BLaER1 (cell line): Measurements from ENCODE around the gene FPR1.
"Not testable (repeated sequence)": the region's sequence is repeated elsewhere in the genome, so short reads cannot be mapped to it uniquely, and the experiment has no call there.

Experiments used
- H3K27ac ChIP-seq: shearing (Covaris generic); formaldehyde crosslinking; 2 replicates; pipeline ENCODE4 v1.8.1; 2022
- H3K27me3 ChIP-seq: shearing (Covaris generic); formaldehyde crosslinking; 2 replicates; pipeline ENCODE4 v1.8.1; 2022
- H3K36me3 ChIP-seq: shearing (Covaris generic); formaldehyde crosslinking; 2 replicates; pipeline ENCODE4 v1.8.1; 2022
- H3K4me1 ChIP-seq: shearing (Covaris generic); formaldehyde crosslinking; 2 replicates; pipeline ENCODE4 v1.8.1; 2022
- H3K4me2 ChIP-seq: shearing (Covaris generic); formaldehyde crosslinking; 2 replicates; pipeline ENCODE4 v1.8.1; 2022
- H3K4me3 ChIP-seq: shearing (Covaris generic); formaldehyde crosslinking; 2 replicates; pipeline ENCODE4 v1.8.1; 2022
- H3K9ac ChIP-seq: shearing (Covaris generic); formaldehyde crosslinking; 2 replicates; pipeline ENCODE4 v1.8.1; 2022
- H3K9me3 ChIP-seq: shearing (Covaris generic); formaldehyde crosslinking; 2 replicates; pipeline ENCODE4 v1.8.1; 2022
- H4K20me1 ChIP-seq: shearing (Covaris generic); formaldehyde crosslinking; 2 replicates; pipeline ENCODE4 v1.8.1; 2022
- Cebpa-rat ChIP-seq: shearing (Covaris generic); IDR thresholded peaks from 2 replicates; pipeline ENCODE4 v1.8.1; 2022

FPR1 gene

DNA sequence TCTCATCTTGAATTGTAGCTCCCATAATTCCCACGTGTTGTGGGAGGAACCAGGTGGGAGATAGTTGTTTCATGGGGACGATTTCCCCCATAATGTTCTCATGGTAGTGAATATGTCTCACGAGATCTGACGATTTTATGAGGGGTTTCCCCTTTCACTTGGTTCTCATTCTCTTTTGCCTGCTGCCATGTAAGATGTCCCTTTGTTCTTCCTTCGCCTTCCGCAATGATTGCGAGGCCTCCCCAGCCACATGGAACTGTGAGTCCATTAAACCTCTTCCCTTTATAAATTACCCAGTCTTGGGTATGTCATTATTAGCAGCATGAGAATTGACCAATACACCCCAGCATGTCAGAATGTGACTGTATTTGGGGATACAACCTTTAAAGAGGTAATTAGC lies 3.9 kb upstream of the FPR1 start:
- Histone ChIP-seq H3K4me3 (no peak overlapping the region), H3K36me3 (no peaks in the 10 kb centered on the region), H3K27ac (no peak overlapping the region), H3K4me1 (peaks cover 10% of the 10 kb centered on the region), H3K9ac (no peak overlapping the region), H3K4me2 (no peak overlapping the region), H3K27me3 (no peaks in the 10 kb centered on the region), H3K9me3 (no peaks in the 10 kb centered on the region), H4K20me1 (no peaks in the 10 kb centered on the region)
- TF ChIP-seq Cebpa-rat = no peak

DNA sequence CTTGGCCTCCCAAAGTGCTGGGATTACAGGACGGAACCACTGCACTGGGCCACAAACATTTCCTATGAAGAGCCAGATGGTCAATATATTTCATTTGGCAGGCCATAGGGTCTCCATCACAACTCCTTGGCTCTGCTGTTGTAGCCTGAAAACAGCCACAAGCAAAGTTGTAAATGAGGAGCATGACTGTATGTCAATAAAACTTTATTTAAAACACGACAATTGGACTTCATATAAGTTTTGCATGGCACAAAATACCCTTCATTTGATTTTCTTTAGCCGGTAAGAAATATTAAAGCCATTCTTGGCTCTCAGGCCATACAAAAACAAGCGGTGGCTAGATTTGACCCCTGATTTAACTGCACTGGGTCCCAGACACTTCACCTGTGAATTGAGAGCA lies 3.1 kb upstream of the FPR1 start:
- Histone ChIP-seq H3K9ac (no peak overlapping the region), H3K36me3 (no peaks in the 10 kb centered on the region), H3K27ac (no peak overlapping the region), H3K4me1 (peaks cover 10% of the 10 kb centered on the region), H3K4me2 (no peak overlapping the region), H3K9me3 (no peaks in the 10 kb centered on the region), H3K27me3 (no peaks in the 10 kb centered on the region), H3K4me3 (no peak overlapping the region), H4K20me1 (no peaks in the 10 kb centered on the region)
- no peak for TF ChIP-seq Cebpa-rat

DNA sequence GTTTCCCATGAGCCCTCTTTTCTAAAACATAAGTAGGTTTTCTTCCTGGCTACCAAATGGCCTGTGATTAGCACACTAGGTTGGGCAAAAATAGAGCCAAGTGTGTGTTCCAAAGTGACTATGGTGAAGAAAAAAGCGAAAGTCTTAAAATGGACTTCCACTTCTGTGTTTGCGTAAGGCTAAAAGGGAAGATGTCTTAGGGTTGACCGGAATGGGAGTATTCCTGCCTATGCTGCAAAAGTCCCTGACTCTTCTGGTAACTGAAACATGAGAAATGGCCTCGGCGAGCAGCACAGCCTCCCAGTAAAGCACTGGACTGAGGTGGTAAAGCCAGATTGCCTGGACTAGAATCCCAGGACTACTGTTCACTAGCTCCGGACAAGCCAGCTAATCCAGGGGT lies 2.4 kb upstream of the FPR1 start:
- Histone ChIP-seq H3K4me1 (peaks cover 10% of the 10 kb centered on the region), H3K9ac (no peak overlapping the region), H3K9me3 (no peaks in the 10 kb centered on the region), H3K36me3 (no peaks in the 10 kb centered on the region), H4K20me1 (no peaks in the 10 kb centered on the region), H3K27me3 (no peaks in the 10 kb centered on the region), H3K4me3 (no peak overlapping the region), H3K27ac (no peak overlapping the region), H3K4me2 (no peak overlapping the region)
- no peak for TF ChIP-seq Cebpa-rat

DNA sequence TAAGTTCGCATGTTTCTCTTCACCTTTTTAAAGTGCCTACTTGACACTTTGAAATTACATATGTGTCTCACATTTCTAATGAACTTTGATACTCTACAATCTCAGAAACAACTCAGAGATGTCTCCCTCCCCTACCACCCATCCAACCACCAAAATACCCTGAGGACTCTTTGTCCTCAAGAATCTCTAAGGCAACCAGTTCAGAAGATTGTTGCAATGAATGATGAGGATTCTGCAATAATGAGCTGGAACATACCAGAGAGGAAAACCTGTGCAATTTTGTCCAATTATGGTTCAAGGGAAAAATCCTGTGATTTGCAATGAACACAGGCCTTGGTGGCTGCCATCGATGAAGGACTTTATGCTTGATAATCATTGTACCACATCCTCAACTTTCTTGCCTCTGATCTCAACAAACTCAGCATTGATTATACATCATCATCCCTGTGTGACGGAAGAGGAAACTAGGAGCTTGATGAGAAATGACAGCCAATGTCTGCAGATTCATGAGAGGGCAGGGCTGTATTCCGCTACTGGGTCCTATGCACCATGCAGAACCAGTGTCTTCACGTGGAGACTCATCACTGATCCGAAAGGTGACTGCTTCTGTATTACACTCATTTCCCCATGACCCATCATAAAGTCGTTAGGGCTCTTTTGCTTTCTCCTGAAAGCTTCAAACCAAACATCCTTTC lies 1.1 kb downstream of the FPR1 start:
- no peaks in the 10 kb centered on the region for H3K9me3 ChIP-seq
- no peak overlapping the region for H3K9ac ChIP-seq
- H3K27ac ChIP-seq = no peak overlapping the region
- peaks cover 10% of the 10 kb centered on the region for H3K4me1 ChIP-seq
- no peak overlapping the region for H3K4me3 ChIP-seq
- H3K27me3 ChIP-seq = no peaks in the 10 kb centered on the region
- TF ChIP-seq Cebpa-rat = no peak
- H3K36me3 ChIP-seq = no peaks in the 10 kb centered on the region
- no peaks in the 10 kb centered on the region for H4K20me1 ChIP-seq
- no peak overlapping the region for H3K4me2 ChIP-seq

DNA sequence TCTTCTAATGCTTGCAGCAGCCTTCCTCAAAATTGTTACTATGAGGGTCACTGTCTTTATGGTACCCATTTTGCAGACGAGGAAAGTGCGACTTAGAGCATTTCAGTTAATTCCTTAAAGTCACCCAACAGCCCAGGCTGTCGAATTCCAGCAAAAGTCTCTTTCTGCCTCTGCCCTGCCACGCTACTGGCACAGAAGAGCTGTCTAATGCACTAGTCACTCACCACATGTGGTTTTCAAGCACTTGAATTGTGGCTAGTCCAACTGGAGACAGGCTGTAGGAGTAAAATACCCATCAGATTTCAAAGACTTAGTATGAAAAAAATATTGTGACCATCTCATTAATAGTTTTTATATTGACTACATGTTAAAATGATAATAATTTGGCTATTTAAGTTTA lies 1.7 kb downstream of the FPR1 start:
- H3K4me1 ChIP-seq = peaks cover 10% of the 10 kb centered on the region
- H3K36me3 ChIP-seq = no peaks in the 10 kb centered on the region
- no peak overlapping the region for H3K27ac ChIP-seq
- H4K20me1 ChIP-seq = no peaks in the 10 kb centered on the region
- no peak overlapping the region for H3K4me2 ChIP-seq
- H3K9ac ChIP-seq = no peak overlapping the region
- TF ChIP-seq Cebpa-rat = no peak
- no peak overlapping the region for H3K4me3 ChIP-seq
- H3K27me3 ChIP-seq = no peaks in the 10 kb centered on the region
- no peaks in the 10 kb centered on the region for H3K9me3 ChIP-seq

DNA sequence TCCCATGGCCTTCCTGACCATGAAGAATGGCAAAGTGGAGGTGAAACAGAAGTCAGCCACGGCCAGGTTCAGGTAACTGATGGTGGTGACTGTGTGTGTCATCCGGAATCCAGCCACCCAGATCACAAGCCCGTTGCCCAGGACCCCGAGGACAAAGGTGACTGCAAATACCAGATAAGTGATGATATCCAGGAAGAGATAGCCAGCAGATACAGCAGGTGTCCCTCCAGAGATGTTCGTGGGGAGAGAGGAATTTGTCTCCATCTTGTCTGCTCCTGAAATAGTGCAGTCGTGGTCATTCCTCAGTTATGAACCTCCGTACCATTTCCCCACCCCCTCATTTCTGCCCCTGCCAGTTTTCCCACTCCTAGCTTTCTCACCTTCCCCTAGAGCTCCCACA lies 4.9 kb downstream of the FPR1 start:
- H3K4me1 ChIP-seq = peaks cover 13% of the 10 kb centered on the region
- no peaks in the 10 kb centered on the region for H3K36me3 ChIP-seq
- no peaks in the 10 kb centered on the region for H4K20me1 ChIP-seq
- no peaks in the 10 kb centered on the region for H3K9me3 ChIP-seq
- no peaks in the 10 kb centered on the region for H3K27me3 ChIP-seq
- no peak overlapping the region for H3K9ac ChIP-seq
- no peak overlapping the region for H3K4me2 ChIP-seq
- H3K27ac ChIP-seq = no peak overlapping the region
- H3K4me3 ChIP-seq = no peak overlapping the region
- no peak for TF ChIP-seq Cebpa-rat

DNA sequence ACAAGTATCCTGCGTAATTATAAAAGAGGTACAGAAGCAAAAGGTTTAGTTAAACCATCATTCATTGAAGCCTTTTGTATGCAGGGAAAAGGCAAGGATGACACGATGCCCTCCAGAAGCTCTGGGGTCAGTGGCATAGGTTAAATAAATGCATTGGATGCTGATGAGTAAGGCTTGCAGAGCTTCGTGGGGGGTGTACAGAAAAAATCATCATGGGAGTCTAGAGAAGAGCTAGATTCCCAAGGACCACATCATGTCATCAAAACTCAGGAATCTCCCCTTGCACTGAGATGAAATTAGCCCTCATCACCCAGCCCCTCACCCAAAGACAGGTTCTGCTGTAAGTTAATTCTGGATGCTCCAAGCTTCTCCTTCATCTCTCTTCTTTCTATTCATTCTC lies 8.3 kb downstream of the FPR1 start:
- H3K9ac ChIP-seq = no peak overlapping the region

DNA sequence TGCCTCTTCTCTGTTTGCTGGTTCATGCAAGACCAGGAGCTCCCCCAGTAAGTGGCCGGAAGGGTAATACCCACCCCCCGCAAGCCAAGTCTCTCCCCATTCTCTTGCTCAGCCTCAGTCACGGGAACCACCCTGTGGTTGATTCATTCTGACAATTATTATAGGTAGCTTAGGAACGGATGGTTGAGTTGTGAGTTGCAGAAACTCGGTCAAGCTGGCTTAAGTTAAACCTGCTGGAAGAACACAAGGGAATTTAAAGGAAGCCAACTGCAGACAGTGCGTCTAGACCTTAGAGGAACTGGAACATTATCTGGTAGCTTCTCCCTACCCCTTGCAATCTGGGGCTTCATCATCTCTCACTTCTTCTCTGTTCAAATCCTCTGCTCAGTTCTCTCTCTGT lies 8.9 kb downstream of the FPR1 start:
- Histone ChIP-seq H3K36me3 (no peaks in the 10 kb centered on the region), H3K4me3 (no peak overlapping the region), H3K4me2 (no peak overlapping the region), H3K4me1 (peaks cover 9% of the 10 kb centered on the region; the same call in 1 of the 2 replicates), H3K27ac (no peak overlapping the region), H3K9me3 (no peaks in the 10 kb centered on the region), H3K9ac (no peak overlapping the region), H4K20me1 (no peaks in the 10 kb centered on the region), H3K27me3 (no peaks in the 10 kb centered on the region)
- no peak for TF ChIP-seq Cebpa-rat

More for the DNA sequence above, 8.3 kb downstream of the FPR1 start:
- Histone ChIP-seq H3K4me2 (no peak overlapping the region), H3K4me3 (no peak overlapping the region), H3K4me1 (peaks cover 9% of the 10 kb centered on the region; the same call in 1 of the 2 replicates), H3K36me3 (no peaks in the 10 kb centered on the region), H3K9me3 (no peaks in the 10 kb centered on the region), H3K27ac (no peak overlapping the region), H4K20me1 (no peaks in the 10 kb centered on the region), H3K27me3 (no peaks in the 10 kb centered on the region)
- TF ChIP-seq Cebpa-rat = no peak

DNA sequence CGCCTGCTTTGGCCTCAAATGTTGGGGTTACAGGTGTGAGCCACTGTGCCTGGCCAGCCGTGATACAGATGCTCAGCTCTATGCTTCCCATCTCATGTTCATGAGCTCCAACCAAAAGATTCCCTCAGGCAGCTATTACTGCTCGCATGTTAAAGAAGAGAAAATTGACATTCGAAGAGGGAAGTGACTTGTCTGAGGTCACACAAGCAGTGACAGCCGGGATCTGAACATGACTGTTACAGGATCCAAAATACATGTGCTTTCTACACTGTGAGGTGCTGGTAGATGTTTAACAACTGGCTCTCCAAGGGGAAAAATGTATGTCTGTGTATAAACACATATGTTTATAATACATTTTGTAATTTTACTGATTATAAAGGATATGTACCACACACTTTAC lies 11.3 kb downstream of the FPR1 start:
- Histone ChIP-seq H3K4me3 (no peak overlapping the region), H3K27me3 (no peaks in the 10 kb centered on the region), H3K27ac (no peak overlapping the region), H3K9me3 (no peaks in the 10 kb centered on the region), H3K9ac (no peak overlapping the region), H3K4me1 (peaks cover 22% of the 10 kb centered on the region), H4K20me1 (no peaks in the 10 kb centered on the region), H3K4me2 (no peak overlapping the region), H3K36me3 (no peaks in the 10 kb centered on the region)
- no peak for TF ChIP-seq Cebpa-rat

DNA sequence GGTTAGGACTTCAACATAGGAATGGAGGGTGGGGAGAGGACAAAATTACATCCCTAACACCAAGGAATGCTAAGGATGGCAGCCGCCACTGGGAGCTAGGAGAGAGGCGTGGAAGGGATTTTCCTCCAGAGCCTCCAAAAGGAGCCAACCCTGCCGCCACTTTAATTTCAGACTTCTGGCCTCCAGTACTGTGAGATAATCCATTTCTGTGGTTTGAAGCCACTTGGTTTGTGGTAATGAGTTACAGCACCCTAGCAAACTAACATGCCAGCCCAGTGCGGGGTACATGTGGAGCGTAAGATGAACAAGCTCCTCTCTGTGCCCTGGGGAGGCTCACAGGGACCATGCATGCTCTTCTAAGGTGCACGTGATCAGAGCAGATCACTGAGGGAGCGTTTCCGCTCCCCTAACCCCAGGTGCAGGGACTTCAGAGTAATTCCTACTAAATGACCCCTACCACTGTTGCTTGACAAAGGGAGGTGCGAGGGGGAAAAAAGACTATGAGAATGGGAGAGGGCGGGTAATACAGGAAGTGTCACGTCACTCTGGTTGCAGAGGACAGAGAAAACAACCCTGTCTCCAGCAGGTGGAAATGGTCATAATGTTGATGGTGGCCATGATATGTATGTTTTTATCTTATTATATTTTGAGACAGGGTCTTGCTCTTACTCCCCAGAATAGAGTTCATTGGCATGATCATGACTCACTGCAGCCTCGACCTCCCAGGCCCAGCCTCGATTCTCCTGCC lies 12.0 kb downstream of the FPR1 start:
- no peak overlapping the region for H3K27ac ChIP-seq
- no peaks in the 10 kb centered on the region for H3K9me3 ChIP-seq
- peaks cover 23% of the 10 kb centered on the region for H3K4me1 ChIP-seq
- no peak for TF ChIP-seq Cebpa-rat
- no peak overlapping the region for H3K4me3 ChIP-seq
- H3K9ac ChIP-seq = no peak overlapping the region
- no peak overlapping the region for H3K4me2 ChIP-seq
- H3K27me3 ChIP-seq = no peaks in the 10 kb centered on the region
- no peaks in the 10 kb centered on the region for H4K20me1 ChIP-seq
- H3K36me3 ChIP-seq = no peaks in the 10 kb centered on the region

DNA sequence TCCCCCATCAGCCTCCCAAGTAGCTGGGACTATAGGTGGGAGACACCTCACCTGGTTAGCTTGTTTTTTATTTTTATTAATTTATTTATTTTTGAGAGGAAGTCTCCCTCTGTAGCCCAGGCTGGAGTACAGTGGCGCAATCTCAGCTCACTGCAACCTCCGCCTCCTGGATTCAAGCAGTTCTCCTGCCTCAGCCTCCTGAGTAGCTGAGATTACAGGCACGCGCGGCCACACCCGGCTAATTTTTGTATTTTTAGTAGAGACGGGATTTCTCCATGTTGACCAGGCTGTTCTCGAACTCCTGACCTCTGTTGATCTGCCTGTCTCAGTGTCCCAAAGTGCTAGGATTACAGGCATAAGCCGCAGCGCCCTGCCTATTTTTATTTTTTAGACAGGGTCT lies 13.2 kb downstream of the FPR1 start:
- H3K36me3 ChIP-seq, H3K4me3 ChIP-seq, H4K20me1 ChIP-seq, H3K27ac ChIP-seq, H3K9ac ChIP-seq, H3K4me2 ChIP-seq, H3K27me3 ChIP-seq, H3K9me3 ChIP-seq: not testable (repeated sequence)
- H3K4me1 ChIP-seq = peaks cover 23% of the 10 kb centered on the region
